ENCODE results near the gene EGR1. TPM values are rescaled to one million over a fixed set of nuclear protein-coding genes. Genes with fewer than 3 reads are reported as not detected.

The EGR1 gene
- polyA plus RNA-seq, 3 donors from 2014 or later: 0.52 to 0.99 TPM; not detected in 1

- no peak for DNase-seq
- no peak overlapping the region for H3K4me3 Mint-ChIP-seq
- H3K4me1 Mint-ChIP-seq: peaks cover 5 to 6% of the 10 kb centered on the region in 2 donors
- H3K27me3 Mint-ChIP-seq (ENCODE audit: low read depth in 3 of 3): peaks cover 2 to 5% (median 3%) of the 10 kb centered on the region in 3 donors
- H3K27ac Mint-ChIP-seq: no peak overlapping the region
- no peaks in the 10 kb centered on the region for H3K36me3 Mint-ChIP-seq
- no peaks in the 10 kb centered on the region for H3K9me3 Mint-ChIP-seq
Measured at GRCh38 chr5:138445547-138446271, 19.6 kb upstream of the EGR1 start.

- Mint-ChIP-seq H3K36me3 (no peaks in the 10 kb centered on the region), H3K4me3 (no peak overlapping the region), H3K27me3 (ENCODE audit: low read depth in 3 of 3) (peaks cover 2 to 9% (median 3%) of the 10 kb centered on the region in 3 donors), H3K4me1 (peaks cover 5 to 6% of the 10 kb centered on the region in 2 donors), H3K27ac (peak overlapping the region in 2 of 6 donors; percentile 40 to 71), H3K9me3 (no peaks in the 10 kb centered on the region)
- DNase-seq: no peak
Measured at GRCh38 chr5:138448070-138448469, 17.2 kb upstream of the EGR1 start.

- DNase-seq: no peak
- Mint-ChIP-seq H3K27me3 (ENCODE audit: low read depth in 3 of 3) (peaks cover 2 to 9% (median 3%) of the 10 kb centered on the region in 3 donors), H3K36me3 (no peaks in the 10 kb centered on the region), H3K27ac (peak overlapping the region in 2 of 6 donors; percentile 40 to 46), H3K4me3 (no peak overlapping the region), H3K4me1 (peaks cover 5 to 6% of the 10 kb centered on the region in 2 donors), H3K9me3 (no peaks in the 10 kb centered on the region)
Measured at GRCh38 chr5:138448481-138449398, 16.5 kb upstream of the EGR1 start.

GRCh38 chr5:138449501-138450239 is 15.6 kb upstream of the EGR1 start:
- peak; percentile 78 to 79 (median 78) for DNase-seq
- peak overlapping the region in 2 of 5 donors; percentile 30 to 60 for H3K4me3 Mint-ChIP-seq
- no peaks in the 10 kb centered on the region for H3K36me3 Mint-ChIP-seq
- H3K27ac Mint-ChIP-seq: peak overlapping the region in 3 of 6 donors; percentile 28 to 84 (median 77)
- peaks cover 5 to 6% of the 10 kb centered on the region in 2 donors for H3K4me1 Mint-ChIP-seq
- peaks cover 2 to 9% (median 3%) of the 10 kb centered on the region in 3 donors for H3K27me3 Mint-ChIP-seq (ENCODE audit: low read depth in 3 of 3)
- no peaks in the 10 kb centered on the region for H3K9me3 Mint-ChIP-seq

GRCh38 chr5:138450971-138451370 is 14.3 kb upstream of the EGR1 start:
- DNase-seq: no peak
- Mint-ChIP-seq H3K4me3 (no peak overlapping the region), H3K27ac (no peak overlapping the region), H3K4me1 (peaks cover 5 to 6% of the 10 kb centered on the region in 2 donors), H3K36me3 (no peaks in the 10 kb centered on the region), H3K9me3 (no peaks in the 10 kb centered on the region), H3K27me3 (ENCODE audit: low read depth in 3 of 3) (peaks cover 2 to 9% (median 2%) of the 10 kb centered on the region in 3 donors)

GRCh38 chr5:138452720-138453119 is 12.6 kb upstream of the EGR1 start:
- peaks cover 2 to 11% (median 3%) of the 10 kb centered on the region in 3 donors for H3K27me3 Mint-ChIP-seq (ENCODE audit: low read depth in 3 of 3)
- no peaks in the 10 kb centered on the region for H3K9me3 Mint-ChIP-seq
- H3K27ac Mint-ChIP-seq: no peak overlapping the region

GRCh38 chr5:138453590-138453989 is 11.7 kb upstream of the EGR1 start:
- Mint-ChIP-seq H3K27ac (no peak overlapping the region), H3K9me3 (no peaks in the 10 kb centered on the region), H3K4me3 (no peak overlapping the region), H3K36me3 (no peaks in the 10 kb centered on the region), H3K27me3 (ENCODE audit: low read depth in 3 of 3) (peaks cover 2 to 14% (median 2%) of the 10 kb centered on the region in 3 donors), H3K4me1 (peaks cover 15 to 16% of the 10 kb centered on the region in 2 donors)
- DNase-seq: no peak

More at GRCh38 chr5:138452720-138453119, 12.6 kb upstream of the EGR1 start:
- DNase-seq: no peak
- Mint-ChIP-seq H3K4me1 (peaks cover 7 to 9% of the 10 kb centered on the region in 2 donors), H3K4me3 (no peak overlapping the region), H3K36me3 (no peaks in the 10 kb centered on the region)

- Mint-ChIP-seq H3K4me3 (no peak overlapping the region), H3K27me3 (ENCODE audit: low read depth in 3 of 3) (peaks cover 3 to 18% (median 6%) of the 10 kb centered on the region in 3 donors), H3K27ac (peak overlapping the region in 1 of 6 donors; percentile 13)
Measured at GRCh38 chr5:138454121-138454520, 11.2 kb upstream of the EGR1 start.

GRCh38 chr5:138455232-138455930 is 9.9 kb upstream of the EGR1 start:
- H3K27ac Mint-ChIP-seq: peak overlapping the region; percentile 12 to 99 (median 82)
- no peaks in the 10 kb centered on the region for H3K9me3 Mint-ChIP-seq
- no peak for DNase-seq
- H3K36me3 Mint-ChIP-seq: no peaks in the 10 kb centered on the region
- peaks cover 6 to 19% (median 10%) of the 10 kb centered on the region in 3 donors for H3K27me3 Mint-ChIP-seq (ENCODE audit: low read depth in 3 of 3)
- H3K4me1 Mint-ChIP-seq: peaks cover 27 to 29% of the 10 kb centered on the region in 2 donors
- no peak overlapping the region for H3K4me3 Mint-ChIP-seq

More at GRCh38 chr5:138454121-138454520, 11.2 kb upstream of the EGR1 start:
- H3K9me3 Mint-ChIP-seq: no peaks in the 10 kb centered on the region
- DNase-seq: no peak
- H3K4me1 Mint-ChIP-seq: peaks cover 21% of the 10 kb centered on the region in 2 donors
- no peaks in the 10 kb centered on the region for H3K36me3 Mint-ChIP-seq

GRCh38 chr5:138457531-138458275 is 7.6 kb upstream of the EGR1 start:
- no peak for DNase-seq
- Mint-ChIP-seq H3K4me3 (peak overlapping the region; percentile 18 to 73 (median 36)), H3K27me3 (ENCODE audit: low read depth in 3 of 3) (peaks cover 6 to 16% (median 12%) of the 10 kb centered on the region in 3 donors), H3K9me3 (no peaks in the 10 kb centered on the region), H3K4me1 (peaks cover 39% of the 10 kb centered on the region in 2 donors), H3K36me3 (no peaks in the 10 kb centered on the region), H3K27ac (peak overlapping the region; percentile 78 to 100 (median 97))

GRCh38 chr5:138458384-138458783 is 6.9 kb upstream of the EGR1 start:
- no peak for DNase-seq
- Mint-ChIP-seq H3K4me3 (peak overlapping the region in 1 of 5 donors; percentile 73), H3K36me3 (no peaks in the 10 kb centered on the region)

GRCh38 chr5:138458856-138459255 is 6.4 kb upstream of the EGR1 start:
- Mint-ChIP-seq H3K9me3 (no peaks in the 10 kb centered on the region), H3K4me1 (peaks cover 39 to 44% of the 10 kb centered on the region in 2 donors), H3K27ac (peak overlapping the region; percentile 97 to 100 (median 99)), H3K27me3 (ENCODE audit: low read depth in 3 of 3) (peaks cover 6 to 19% (median 12%) of the 10 kb centered on the region in 3 donors), H3K36me3 (no peaks in the 10 kb centered on the region), H3K4me3 (peak overlapping the region; percentile 57 to 83 (median 78))
- DNase-seq: no peak

More at GRCh38 chr5:138458384-138458783, 6.9 kb upstream of the EGR1 start:
- peak overlapping the region; percentile 97 to 100 (median 99) for H3K27ac Mint-ChIP-seq
- H3K4me1 Mint-ChIP-seq: peaks cover 39 to 40% of the 10 kb centered on the region in 2 donors
- H3K9me3 Mint-ChIP-seq: no peaks in the 10 kb centered on the region
- H3K27me3 Mint-ChIP-seq (ENCODE audit: low read depth in 3 of 3): peaks cover 6 to 16% (median 12%) of the 10 kb centered on the region in 3 donors

All from immature natural killer cell (primary cell).